GM19468 (cell line): ENCODE measurements around the gene PLXND1.
"Not testable (repeated sequence)": the region's sequence is repeated elsewhere in the genome, so short reads cannot be mapped to it uniquely, and the experiment has no call there.

ENCODE experiments used
- ATAC-seq: cut with Tn5 transposase; IDR thresholded peaks from one replicate; pipeline ENCODE4 v1.9.1; 2021; ENCODE audit warnings: mild to moderate bottlenecking, moderate library complexity, moderate number of reproducible peaks; ENCODE audit not compliant: unreplicated experiment; ENCODE audit errors: extremely low read depth

PLXND1 gene

DNA sequence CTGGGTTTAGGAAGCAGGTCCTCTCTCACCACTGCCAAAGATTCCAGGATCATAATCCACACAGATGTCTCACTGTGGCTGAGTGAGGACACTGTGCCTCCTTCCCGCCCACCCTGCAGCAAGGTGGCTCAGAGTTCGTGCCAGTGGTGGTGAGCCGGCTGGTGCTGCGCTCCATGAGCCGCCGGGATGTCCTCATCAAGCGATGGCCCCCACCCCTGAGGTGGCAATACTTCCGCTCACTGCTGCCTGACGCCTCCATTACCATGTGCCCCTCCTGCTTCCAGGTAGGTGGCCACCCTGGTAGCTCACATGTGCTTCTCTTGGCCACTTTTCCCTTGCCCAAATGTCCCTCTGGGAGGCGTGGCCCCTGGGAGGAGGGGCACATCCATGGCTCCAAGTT lies 87.0 kb downstream of the PLXND1 start:
- no peak for ATAC-seq

GRCh38 chr3:129518581-129518980 lies 87.9 kb downstream of the PLXND1 start:
- ATAC-seq = no peak

DNA sequence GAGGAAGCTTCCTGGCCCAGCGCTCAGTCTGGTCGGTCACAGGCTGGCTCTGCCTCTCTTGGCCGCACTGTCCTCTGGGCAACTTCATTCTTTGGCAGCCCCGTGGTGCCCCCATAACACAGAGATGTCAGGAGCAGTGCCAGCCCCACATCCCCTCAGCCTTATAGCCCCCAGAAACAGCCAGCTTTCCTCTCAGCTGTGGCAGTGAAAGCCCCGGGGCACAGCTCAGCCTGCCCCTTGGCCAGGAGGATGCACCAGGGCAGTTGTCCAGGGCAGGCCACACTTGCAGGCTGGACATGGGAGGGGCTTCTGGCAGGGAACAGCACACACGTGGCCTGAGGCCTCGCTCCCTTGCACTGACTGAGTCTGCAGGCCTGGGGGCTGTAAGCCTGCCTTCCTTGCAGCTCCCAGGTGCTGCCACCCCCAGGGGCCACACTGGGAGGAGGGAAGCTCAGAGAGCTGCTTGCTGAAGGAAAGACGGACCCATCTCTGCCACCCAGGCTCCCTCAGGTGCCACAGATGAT lies 88.4 kb downstream of the PLXND1 start:
- no peak for ATAC-seq

GRCh38 chr3:129517516-129517915 lies 89.0 kb downstream of the PLXND1 start:
- no peak for ATAC-seq

- not testable (repeated sequence) for ATAC-seq
These were observed 90.5 kb downstream of the PLXND1 start for GRCh38 chr3:129515821-129516432.

- not testable (repeated sequence) for ATAC-seq
These were observed 91.2 kb downstream of the PLXND1 start for GRCh38 chr3:129515108-129515820.

DNA sequence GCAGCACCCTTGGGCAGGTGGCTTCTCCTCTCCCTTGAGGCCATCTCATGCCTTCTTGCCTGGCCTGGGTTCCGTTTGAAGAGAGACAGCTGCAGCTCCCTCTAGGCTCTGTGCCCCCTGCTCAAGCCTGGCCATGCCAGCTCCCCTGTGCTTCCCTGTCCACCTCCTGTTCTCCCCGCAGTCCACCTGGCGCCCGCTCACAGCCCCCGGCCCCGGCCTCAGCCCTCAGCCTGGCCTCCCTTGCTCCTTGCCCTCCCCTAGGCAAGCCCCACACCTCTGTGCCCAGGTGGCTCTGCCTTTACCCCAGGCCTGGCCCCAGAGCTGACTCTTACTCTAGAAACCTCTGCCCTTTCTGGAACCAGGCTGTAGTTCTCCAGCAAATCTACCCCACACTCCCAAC lies 91.9 kb downstream of the PLXND1 start:
- no peak for ATAC-seq

DNA sequence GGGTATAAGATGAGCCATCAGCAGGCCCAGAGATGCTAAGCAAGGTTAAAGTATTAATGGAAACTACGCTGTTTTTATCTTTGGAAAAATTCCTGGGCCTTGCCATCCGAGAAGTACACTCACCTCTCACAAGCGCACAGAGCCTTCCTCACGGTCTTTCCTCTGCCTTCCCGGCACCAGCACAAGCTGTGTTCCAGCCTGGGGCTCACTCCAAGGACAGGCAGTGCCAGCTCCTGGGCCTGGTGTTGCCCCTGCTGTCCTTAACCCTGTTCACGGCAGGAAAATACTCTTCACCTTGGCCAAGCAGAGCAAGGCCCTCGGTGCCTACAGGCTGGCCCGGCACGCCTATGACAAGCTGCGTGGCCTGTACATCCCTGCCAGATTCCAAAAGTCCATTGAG lies 92.4 kb downstream of the PLXND1 start:
- ATAC-seq = no peak

- no peak for ATAC-seq
These were observed 92.8 kb downstream of the PLXND1 start for GRCh38 chr3:129513705-129514104.

GRCh38 chr3:129512595-129512994 lies 93.9 kb downstream of the PLXND1 start:
- no peak for ATAC-seq

- ATAC-seq = no peak
These were observed 99.2 kb downstream of the PLXND1 start for GRCh38 chr3:129507181-129507831.

DNA sequence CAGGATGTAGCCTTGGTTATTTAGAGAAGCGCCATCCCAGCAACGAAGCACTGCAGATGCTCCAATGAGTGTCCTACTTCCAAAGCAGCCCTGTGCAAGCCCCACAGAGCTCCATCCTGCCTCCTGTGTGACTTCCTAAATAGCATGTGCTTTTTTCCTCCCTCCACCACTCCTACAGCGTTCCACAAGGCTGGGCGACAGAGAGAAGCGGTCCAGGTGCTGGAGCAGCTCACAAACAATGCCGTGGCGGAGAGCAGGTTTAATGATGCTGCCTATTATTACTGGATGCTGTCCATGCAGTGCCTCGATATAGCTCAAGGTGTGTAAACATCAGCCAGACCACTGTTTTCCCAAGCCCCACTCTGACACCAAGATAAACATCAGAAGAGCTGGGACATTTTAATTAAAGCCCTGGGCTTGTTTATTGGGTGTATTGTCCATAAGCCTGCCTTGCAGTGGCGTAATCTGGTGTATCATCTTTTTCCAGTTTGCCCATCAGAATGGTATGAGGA lies 100.2 kb downstream of the PLXND1 start:
- no peak for ATAC-seq

DNA sequence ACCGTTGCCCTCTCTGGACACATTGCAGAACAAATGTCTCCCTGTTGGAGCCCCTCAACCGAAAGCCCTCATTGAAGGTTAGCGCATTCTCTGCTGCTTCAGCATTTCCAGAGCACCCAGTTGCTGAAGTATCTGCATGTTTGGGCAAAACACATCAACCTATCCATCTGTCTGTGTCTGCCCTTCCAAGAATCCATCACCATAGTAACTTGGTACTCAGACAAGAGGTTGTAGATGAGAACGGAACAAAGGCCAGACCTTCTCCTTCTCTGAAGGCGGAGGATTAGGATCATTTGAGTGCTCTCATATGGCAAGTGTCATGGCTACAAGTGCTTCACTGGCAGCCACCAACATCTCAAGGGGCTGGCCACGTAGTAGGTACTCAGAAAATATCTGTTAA lies 101.1 kb downstream of the PLXND1 start:
- no peak for ATAC-seq
